ENCODE results near the gene NSL1.
"Not testable (repeated sequence)": the region's sequence is repeated elsewhere in the genome, so short reads cannot be mapped to it uniquely, and the experiment has no call there.

GRCh38 chr1:212779086-212779485 lies 12.5 kb downstream of the NSL1 start:
- TF ChIP-seq CTCF, POLR2A (IDR thresholded peaks at IDR 0.05): not testable (repeated sequence)

Data from heart left ventricle (tissue), 13 donors.